CD4-positive, alpha-beta memory T cell (primary cell): ENCODE measurements around the gene COL27A1. TPM values are rescaled to one million over a fixed set of nuclear protein-coding genes. Genes with fewer than 3 reads are reported as not detected.

ENCODE experiments used
- CTCF ChIA-PET: fragments of 350-600 bp; sonication (Branson Sonifier 250); formaldehyde crosslinking; loops from one replicate; lab custom pipeline; 2021; ENCODE audit warnings: inconsistent platforms; ENCODE audit not compliant: partially characterized antibody; lab: Charles Lee
- POLR2A ChIA-PET: fragments of 350-600 bp; sonication (Branson Sonifier 250); formaldehyde crosslinking; loops from one replicate; lab custom pipeline; 2021; ENCODE audit not compliant: partially characterized antibody; lab: Charles Lee
- DNase-seq, 5 donors: peaks; one replicate each; pipeline versions ENCODE4 v3.0.0 to v3.0.0-alpha.2; 2020 to 2022; ENCODE audit warnings: mixed read lengths in 1 of 5
- H3K27ac ChIP-seq: one replicate; pipeline ENCODE4 v1.7.0; 2013; ENCODE audit warnings: low read depth, low read length
- H3K27me3 ChIP-seq: 2 replicates; pipeline ENCODE4 v1.7.0; 2013; ENCODE audit warnings: mild to moderate bottlenecking, low read length, moderate library complexity; ENCODE audit not compliant: insufficient read depth
- H3K36me3 ChIP-seq: 2 replicates; pipeline ENCODE4 v1.7.0; 2013; ENCODE audit warnings: mild to moderate bottlenecking, low read length, moderate library complexity; ENCODE audit not compliant: insufficient read depth
- H3K4me1 ChIP-seq: 2 replicates; pipeline ENCODE4 v1.7.0; 2013; ENCODE audit warnings: mild to moderate bottlenecking, low read length, moderate library complexity; ENCODE audit not compliant: insufficient read depth
- H3K4me3 ChIP-seq, 2 donors: one replicate each; pipeline ENCODE4 v1.7.0; 2013; ENCODE audit warnings: low read length in 2 of 2, mild to moderate bottlenecking in 1 of 2
- H3K9me3 ChIP-seq, 2 donors: one replicate each; pipeline ENCODE4 v1.7.0; 2013; ENCODE audit warnings: low read length in 2 of 2, control low read depth in 1 of 2; ENCODE audit not compliant: control insufficient read depth in 1 of 2
- H3K27ac Mint-ChIP-seq, 7 donors: one replicate each; pipeline ENCODE4 v1.8.0; 2020 to 2021; ENCODE audit warnings: mixed read lengths in 7 of 7, mild to moderate bottlenecking in 6 of 7, inconsistent platforms in 3 of 7, moderate library complexity in 3 of 7
- H3K27me3 Mint-ChIP-seq, 2 donors: one replicate each; pipeline ENCODE4 v1.8.0; 2020 to 2021; ENCODE audit warnings: mixed read lengths in 2 of 2
- H3K36me3 Mint-ChIP-seq, 2 donors: one replicate each; pipeline ENCODE4 v1.8.0; 2020 to 2021; ENCODE audit warnings: mixed read lengths in 2 of 2, inconsistent platforms in 1 of 2, mild to moderate bottlenecking in 1 of 2
- H3K4me1 Mint-ChIP-seq, 4 donors: one replicate each; pipeline ENCODE4 v1.8.0; 2020 to 2021; ENCODE audit warnings: mixed read lengths in 4 of 4, mild to moderate bottlenecking in 1 of 4
- H3K4me3 Mint-ChIP-seq, 8 donors: one replicate each; pipeline ENCODE4 v1.8.0; 2020 to 2021; ENCODE audit warnings: mixed read lengths in 8 of 8, mild to moderate bottlenecking in 7 of 8, moderate library complexity in 6 of 8, inconsistent platforms in 3 of 8
- H3K9me3 Mint-ChIP-seq, 8 donors: one replicate each; pipeline ENCODE4 v1.8.0; 2020 to 2021; ENCODE audit warnings: mixed read lengths in 8 of 8, mild to moderate bottlenecking in 5 of 8, inconsistent platforms in 3 of 8, moderate library complexity in 1 of 8
- intact Hi-C: fragments of 100-400 bp; cut with micrococcal nuclease; formaldehyde crosslinking; loops from one replicate; pipeline ENCODE4 v1.15.1; 2023
- polyA plus RNA-seq, 2 donors: library from polyadenylated mRNA; unstranded; fragments of 300-500 nt; fragmentation: Illumina TruSeq; gene quantifications; one replicate each; pipeline ENCODE4 v1.2.3, GENCODE V29; 2021
- total RNA-seq, 2 experiments: library from RNA; stranded (reverse); gene quantifications; one replicate each; pipeline ENCODE4 v1.2.3, GENCODE V29; 2021

Gene COL27A1
- total and polyA plus RNA-seq, 4 experiments from 2014 or later, result 1.3 TPM; not detected in 2

- no peaks in the 10 kb centered on the region for H3K4me1 ChIP-seq
- H3K4me3 ChIP-seq, result no peak overlapping the region
- H3K36me3 ChIP-seq, result no peaks in the 10 kb centered on the region
- no peak overlapping the region for H3K4me3 Mint-ChIP-seq
- H3K9me3 Mint-ChIP-seq, result no peaks in the 10 kb centered on the region
- ChIA-PET POLR2A (no interaction called here), CTCF (no interaction called here)
- H3K4me1 Mint-ChIP-seq, result peaks cover 0 to 1% (median 0%) of the 10 kb centered on the region in 4 donors
- no peaks in the 10 kb centered on the region for H3K9me3 ChIP-seq
- H3K27me3 ChIP-seq, result no peaks in the 10 kb centered on the region
- intact Hi-C loops, result no loop called here
- no peak for DNase-seq
- no peak overlapping the region for H3K27ac ChIP-seq
- H3K36me3 Mint-ChIP-seq, result no peaks in the 10 kb centered on the region
- H3K27me3 Mint-ChIP-seq, result peaks cover 0 to 1% of the 10 kb centered on the region in 2 donors
- H3K27ac Mint-ChIP-seq, result no peak overlapping the region
Observed at GRCh38 chr9:114165407-114166102, 10.2 kb downstream of the COL27A1 start.

- H3K27ac Mint-ChIP-seq, result no peak overlapping the region
- POLR2A ChIA-PET, result no interaction called here
- H3K27ac ChIP-seq, result no peak overlapping the region
- peaks cover 0 to 1% (median 0%) of the 10 kb centered on the region in 4 donors for H3K4me1 Mint-ChIP-seq
- H3K36me3 Mint-ChIP-seq, result no peaks in the 10 kb centered on the region
- no peaks in the 10 kb centered on the region for H3K4me1 ChIP-seq
- H3K4me3 ChIP-seq, result no peak overlapping the region
- CTCF ChIA-PET, result no interaction called here
- no peaks in the 10 kb centered on the region for H3K36me3 ChIP-seq
- H3K9me3 Mint-ChIP-seq, result no peaks in the 10 kb centered on the region
- DNase-seq, result no peak
- intact Hi-C loops, result no loop called here
- no peak overlapping the region for H3K4me3 Mint-ChIP-seq
- no peaks in the 10 kb centered on the region for H3K9me3 ChIP-seq
- no peaks in the 10 kb centered on the region for H3K27me3 ChIP-seq
- peaks cover 0 to 1% of the 10 kb centered on the region in 2 donors for H3K27me3 Mint-ChIP-seq
Observed at GRCh38 chr9:114166103-114166470, 10.8 kb downstream of the COL27A1 start.

GRCh38 chr9:114166614-114167572 lies 11.6 kb downstream of the COL27A1 start:
- Histone ChIP-seq H3K27me3 (no peaks in the 10 kb centered on the region), H3K36me3 (no peaks in the 10 kb centered on the region), H3K4me3 (no peak overlapping the region), H3K9me3 (no peaks in the 10 kb centered on the region), H3K27ac (no peak overlapping the region), H3K4me1 (no peaks in the 10 kb centered on the region)
- no peak for DNase-seq
- no peak overlapping the region for H3K4me3 Mint-ChIP-seq
- ChIA-PET POLR2A (no interaction called here), CTCF (no interaction called here)
- H3K36me3 Mint-ChIP-seq, result no peaks in the 10 kb centered on the region
- peaks cover 0 to 1% (median 0%) of the 10 kb centered on the region in 4 donors for H3K4me1 Mint-ChIP-seq
- H3K27me3 Mint-ChIP-seq, result peaks cover 0 to 1% of the 10 kb centered on the region in 2 donors
- H3K27ac Mint-ChIP-seq, result no peak overlapping the region
- intact Hi-C loops, result no loop called here
- no peaks in the 10 kb centered on the region for H3K9me3 Mint-ChIP-seq

- Histone ChIP-seq H3K4me3 (no peak overlapping the region), H3K9me3 (no peaks in the 10 kb centered on the region), H3K27me3 (no peaks in the 10 kb centered on the region), H3K36me3 (no peaks in the 10 kb centered on the region), H3K27ac (no peak overlapping the region), H3K4me1 (no peaks in the 10 kb centered on the region)
- H3K9me3 Mint-ChIP-seq, result no peaks in the 10 kb centered on the region
- no peak overlapping the region for H3K4me3 Mint-ChIP-seq
- H3K36me3 Mint-ChIP-seq, result no peaks in the 10 kb centered on the region
- DNase-seq, result no peak
- POLR2A ChIA-PET, result no interaction called here
- CTCF ChIA-PET, result no interaction called here
- peaks cover 0 to 1% (median 0%) of the 10 kb centered on the region in 4 donors for H3K4me1 Mint-ChIP-seq
- no peak overlapping the region for H3K27ac Mint-ChIP-seq
- intact Hi-C loops, result no loop called here
- peaks cover 0 to 1% of the 10 kb centered on the region in 2 donors for H3K27me3 Mint-ChIP-seq
Observed at GRCh38 chr9:114167591-114168091, 12.3 kb downstream of the COL27A1 start.

- no peaks in the 10 kb centered on the region for H3K9me3 ChIP-seq
- no peaks in the 10 kb centered on the region for H3K27me3 ChIP-seq
- ChIA-PET POLR2A (no interaction called here), CTCF (no interaction called here)
- Mint-ChIP-seq H3K4me1 (peaks cover 0 to 1% (median 0%) of the 10 kb centered on the region in 4 donors), H3K36me3 (no peaks in the 10 kb centered on the region), H3K4me3 (no peak overlapping the region), H3K9me3 (no peaks in the 10 kb centered on the region), H3K27me3 (peaks cover 0 to 1% of the 10 kb centered on the region in 2 donors), H3K27ac (no peak overlapping the region)
- no peak overlapping the region for H3K4me3 ChIP-seq
- H3K27ac ChIP-seq, result no peak overlapping the region
- DNase-seq, result no peak
- H3K36me3 ChIP-seq, result no peaks in the 10 kb centered on the region
- H3K4me1 ChIP-seq, result no peaks in the 10 kb centered on the region
- intact Hi-C loops, result no loop called here
Observed at GRCh38 chr9:114168281-114169028, 13.1 kb downstream of the COL27A1 start.

- ChIA-PET CTCF (interaction anchor here (0.9 kb wide), 1 partner anchor 17 kb away, joined by 3 read pairs; no protein-coding TSS in a partner anchor), POLR2A (no interaction called here)
- DNase-seq, result no peak
- no peak overlapping the region for H3K27ac ChIP-seq
- Mint-ChIP-seq H3K27ac (no peak overlapping the region), H3K36me3 (no peaks in the 10 kb centered on the region), H3K4me1 (peaks cover 0 to 1% (median 0%) of the 10 kb centered on the region in 4 donors), H3K4me3 (no peak overlapping the region), H3K9me3 (no peaks in the 10 kb centered on the region), H3K27me3 (no peaks in the 10 kb centered on the region)
- H3K4me1 ChIP-seq, result no peaks in the 10 kb centered on the region
- H3K4me3 ChIP-seq, result no peak overlapping the region
- H3K36me3 ChIP-seq, result no peaks in the 10 kb centered on the region
- intact Hi-C loops, result no loop called here
- H3K27me3 ChIP-seq, result no peaks in the 10 kb centered on the region
- no peaks in the 10 kb centered on the region for H3K9me3 ChIP-seq
Observed at GRCh38 chr9:114169029-114169951, 14.0 kb downstream of the COL27A1 start.
